GM18909 (cell line): ENCODE results near the gene UNC5A.

ENCODE experiments used
- ATAC-seq: cut with Tn5 transposase; IDR thresholded peaks from one replicate; pipeline ENCODE4 v1.9.1; 2021; ENCODE audit warnings: mild to moderate bottlenecking; ENCODE audit not compliant: unreplicated experiment, poor library complexity

The UNC5A gene

DNA sequence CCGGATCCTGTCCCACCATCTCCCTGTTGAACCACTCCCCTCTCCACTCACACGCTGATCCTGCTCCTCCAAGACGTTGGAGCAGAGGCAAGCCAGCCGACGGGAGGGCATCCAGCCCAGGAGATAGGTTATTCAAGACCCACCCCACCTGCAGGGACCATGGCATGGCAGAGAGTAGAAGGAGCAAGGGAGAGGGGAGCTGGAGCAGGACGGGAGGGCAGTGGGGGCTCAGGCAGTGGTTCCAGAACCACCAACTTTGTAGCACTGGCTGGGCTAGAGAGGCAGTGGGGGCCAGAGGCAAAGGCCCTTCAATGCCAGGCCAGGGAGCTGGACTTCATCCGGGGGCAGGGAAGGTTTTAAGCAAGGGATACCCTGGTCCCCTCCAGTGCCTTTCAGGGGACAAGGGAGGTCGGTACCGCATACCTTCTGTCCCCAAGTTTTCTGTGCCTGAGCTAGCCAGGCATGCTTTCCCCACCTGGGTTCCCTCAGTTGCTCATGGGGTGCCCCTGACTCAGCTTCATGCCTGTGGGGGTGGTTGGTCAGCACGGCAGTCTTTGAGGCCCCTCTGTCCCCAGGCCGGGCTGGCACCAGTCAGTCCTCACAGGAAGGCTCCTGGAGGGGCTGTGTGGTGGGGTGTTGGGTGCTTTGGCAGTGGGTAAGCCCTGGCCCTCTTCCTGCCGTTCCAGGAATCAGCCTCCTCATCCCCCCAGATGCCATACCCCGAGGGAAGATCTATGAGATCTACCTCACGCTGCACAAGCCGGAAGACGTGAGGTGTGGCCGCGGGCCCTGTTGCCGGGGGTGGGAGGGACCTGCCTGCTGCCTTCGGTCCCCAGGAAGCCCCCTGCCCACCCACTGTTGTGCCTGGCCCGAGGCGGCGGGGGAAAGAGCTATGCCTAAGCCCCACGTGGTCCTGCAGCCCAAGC is 66.4 kb downstream of the UNC5A start:
- no peak for ATAC-seq

GRCh38 chr5:176877793-176878331 is 67.5 kb downstream of the UNC5A start:
- ATAC-seq, result no peak

DNA sequence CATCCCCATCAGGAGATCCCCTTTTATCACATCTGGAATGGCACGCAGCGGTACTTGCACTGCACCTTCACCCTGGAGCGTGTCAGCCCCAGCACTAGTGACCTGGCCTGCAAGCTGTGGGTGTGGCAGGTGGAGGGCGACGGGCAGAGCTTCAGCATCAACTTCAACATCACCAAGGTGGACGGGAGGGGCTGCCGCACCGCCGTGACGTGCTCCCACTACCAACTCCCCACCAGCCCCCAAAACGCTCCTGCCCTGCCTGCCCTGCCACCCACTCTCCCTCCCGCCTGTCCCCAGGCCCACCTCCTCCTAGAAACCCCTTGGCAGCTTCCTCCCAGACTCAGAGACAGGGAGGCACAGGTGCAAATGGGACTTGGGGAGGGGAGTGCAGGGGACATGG is 68.1 kb downstream of the UNC5A start:
- no peak for ATAC-seq

DNA sequence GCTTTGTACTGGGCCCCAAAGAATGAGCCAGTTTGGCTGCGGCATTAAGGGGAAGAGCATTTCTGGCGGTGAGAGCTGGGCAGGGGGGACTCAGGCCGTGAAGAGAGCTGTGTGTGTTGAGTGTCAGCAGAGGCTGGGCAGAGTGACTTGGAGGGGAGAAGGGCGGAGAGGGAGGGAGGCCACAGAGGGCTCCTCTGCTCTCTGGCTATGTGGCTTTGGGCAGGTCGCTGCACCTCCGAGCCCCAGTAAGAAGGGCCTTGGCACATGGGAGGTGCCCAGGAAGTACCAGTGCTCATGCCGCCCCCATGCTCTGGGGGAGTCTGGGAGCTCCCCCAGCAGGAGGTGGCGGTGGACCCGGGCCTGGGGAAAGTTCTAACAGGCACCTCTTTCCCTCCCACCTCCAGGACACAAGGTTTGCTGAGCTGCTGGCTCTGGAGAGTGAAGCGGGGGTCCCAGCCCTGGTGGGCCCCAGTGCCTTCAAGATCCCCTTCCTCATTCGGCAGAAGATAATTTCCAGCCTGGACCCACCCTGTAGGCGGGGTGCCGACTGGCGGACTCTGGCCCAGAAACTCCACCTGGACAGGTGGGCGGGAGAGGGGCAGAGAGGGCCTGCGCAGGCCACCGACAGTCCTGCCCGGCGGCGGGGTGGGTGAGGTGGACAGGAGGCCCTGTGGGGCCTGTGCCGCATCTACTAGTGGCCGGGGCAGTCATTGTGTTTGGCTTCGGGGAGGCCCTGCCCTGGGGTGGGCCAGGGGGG is 68.7 kb downstream of the UNC5A start:
- ATAC-seq, result no peak

- no peak for ATAC-seq
Measured at GRCh38 chr5:176879663-176880361, 69.5 kb downstream of the UNC5A start.

GRCh38 chr5:176880366-176881020 is 70.1 kb downstream of the UNC5A start:
- no peak for ATAC-seq

GRCh38 chr5:176881021-176881749 is 70.8 kb downstream of the UNC5A start:
- no peak for ATAC-seq

DNA sequence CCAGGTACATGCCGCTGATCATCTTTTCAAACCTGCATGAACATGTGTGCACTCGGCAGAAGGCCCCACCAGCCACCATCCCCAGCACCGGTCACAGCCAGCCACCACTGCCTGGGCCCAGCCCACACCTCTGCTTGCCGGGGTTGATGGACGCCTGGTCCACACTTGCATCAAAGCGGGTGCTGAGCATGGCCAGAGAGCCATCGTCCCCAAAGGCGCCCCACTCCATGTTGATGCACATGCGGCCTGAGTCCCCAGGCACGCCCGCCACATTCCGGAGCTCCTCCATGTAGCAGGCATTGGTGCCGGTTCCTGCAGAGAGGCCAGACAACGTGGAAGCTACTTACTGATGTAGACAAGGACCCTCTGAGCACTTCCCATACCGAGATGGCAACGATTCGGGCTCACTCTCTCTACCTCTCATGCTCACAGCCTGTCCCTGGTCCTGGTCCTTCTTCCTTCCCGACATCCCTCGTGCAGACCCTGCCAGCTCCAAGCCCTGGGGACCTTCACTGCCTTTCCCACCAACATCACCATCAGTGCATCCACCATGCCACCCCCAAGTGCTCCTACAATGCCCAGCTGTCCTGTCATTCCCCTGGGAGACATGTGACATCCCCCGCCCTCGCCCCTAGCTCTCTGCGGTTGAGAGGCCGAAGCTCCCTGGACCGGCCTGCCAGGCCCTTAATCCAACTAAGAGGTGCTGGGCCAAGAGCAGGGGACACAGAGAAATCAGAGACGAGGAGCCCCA is 71.6 kb downstream of the UNC5A start:
- ATAC-seq, result no peak

- ATAC-seq, result no peak
Measured at GRCh38 chr5:176882567-176882903, 72.2 kb downstream of the UNC5A start.

DNA sequence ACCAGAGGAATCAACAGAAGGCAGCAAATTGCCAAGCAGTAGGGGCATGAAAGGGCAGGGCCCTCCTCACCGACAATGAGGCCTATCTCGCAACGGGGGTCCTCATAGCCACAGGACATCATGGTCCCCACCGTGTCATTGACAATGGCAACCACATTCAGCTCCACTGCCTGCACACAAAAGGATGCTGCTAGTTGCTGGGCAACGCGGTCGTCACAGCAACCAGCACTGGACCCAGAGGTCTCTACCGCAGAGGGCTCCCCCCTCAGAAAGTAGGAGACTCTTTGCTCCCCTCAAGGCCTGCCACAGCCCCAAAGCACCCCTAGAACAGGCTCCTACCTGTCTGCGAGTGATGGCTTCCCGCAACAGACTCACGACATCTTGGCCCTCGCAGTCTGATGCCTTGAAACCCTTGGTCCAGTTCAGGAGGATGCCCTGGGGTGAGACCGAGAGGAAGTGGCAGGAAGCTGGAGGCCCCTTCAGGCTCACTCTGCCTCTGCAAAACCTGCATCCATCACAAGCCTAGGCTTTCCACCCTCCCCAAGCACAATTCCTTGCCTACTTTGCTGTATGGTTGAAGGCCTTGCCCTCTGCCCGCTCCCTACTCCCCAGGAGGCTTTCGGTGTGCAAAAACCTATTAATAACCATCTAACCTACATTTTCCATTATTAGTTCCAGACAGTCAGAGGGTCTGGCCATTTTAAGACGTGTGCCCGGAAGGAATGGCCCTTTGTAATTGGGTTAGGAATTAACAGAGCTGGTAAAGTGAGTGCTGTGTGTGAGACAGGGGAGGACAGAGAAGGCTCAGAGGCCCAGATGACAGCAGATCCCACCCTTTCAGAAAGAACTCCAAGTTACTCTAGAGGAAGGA is 73.6 kb downstream of the UNC5A start:
- ATAC-seq, result no peak

- no peak for ATAC-seq
Measured at GRCh38 chr5:176884571-176884890, 74.2 kb downstream of the UNC5A start.

- ATAC-seq, result no peak
Measured at GRCh38 chr5:176886336-176887251, 76.2 kb downstream of the UNC5A start.

DNA sequence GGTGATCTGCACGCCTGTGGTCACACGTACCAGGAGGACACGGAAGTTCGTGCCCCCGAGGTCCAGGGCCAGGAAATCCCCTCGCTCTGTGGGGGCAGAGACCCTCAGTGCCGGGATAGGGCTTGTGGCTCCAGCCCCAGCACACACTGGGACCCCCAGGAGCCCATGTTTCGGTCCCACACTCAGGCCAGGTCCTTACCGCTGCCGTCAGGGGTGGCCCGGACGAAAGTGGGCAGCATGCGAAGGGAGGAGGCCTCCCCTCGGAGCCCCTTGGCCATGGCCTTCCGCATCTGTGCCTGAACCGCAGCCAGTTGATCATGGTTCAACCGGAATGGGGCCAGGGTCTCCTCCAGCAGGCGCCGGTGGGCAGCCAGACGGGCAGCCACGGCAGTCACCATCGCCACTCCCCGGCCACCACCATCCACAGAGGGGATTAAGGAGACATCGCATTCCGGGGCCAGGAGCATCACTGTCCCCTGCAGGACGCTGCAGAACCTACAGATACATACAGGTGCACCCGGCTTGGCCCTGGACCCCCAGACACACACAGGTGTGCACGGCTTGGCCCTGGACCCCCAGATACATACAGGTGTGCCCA is 77.0 kb downstream of the UNC5A start:
- ATAC-seq, result no peak

- no peak for ATAC-seq
Measured at GRCh38 chr5:176888016-176888864, 77.9 kb downstream of the UNC5A start.

- no peak for ATAC-seq
Measured at GRCh38 chr5:176888865-176889165, 78.5 kb downstream of the UNC5A start.
